ENCODE results near the gene GTF2A2.
"Not testable (repeated sequence)": the region's sequence is repeated elsewhere in the genome, so short reads cannot be mapped to it uniquely, and the experiment has no call there.

The GTF2A2 gene

DNA sequence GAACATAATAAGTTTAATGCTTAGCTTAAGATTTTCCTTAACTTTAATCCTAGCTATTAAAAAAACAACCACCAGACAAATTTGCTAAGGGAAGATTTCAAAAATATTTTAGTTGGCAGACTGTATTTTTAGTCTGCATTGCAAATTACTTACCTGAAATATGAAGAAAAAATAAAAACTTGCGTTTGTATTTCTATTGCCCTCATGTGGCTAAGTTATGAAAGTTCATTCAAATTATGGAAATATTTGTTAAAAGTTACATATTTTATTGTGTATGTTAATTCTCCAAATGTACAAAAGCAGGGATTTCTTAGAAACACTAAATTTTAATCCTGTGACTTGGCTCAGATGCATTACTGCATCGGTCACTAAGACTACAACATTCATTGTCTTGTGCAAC, 15.0 kb downstream of the GTF2A2 start:
- no peak overlapping the region for H3K4me2 ChIP-seq (ENCODE audit: low read depth, low read length, poor library complexity, severe bottlenecking)
- no peaks in the 10 kb centered on the region for H3K79me2 ChIP-seq (ENCODE audit: insufficient read depth, low read length)
- H3K9me2 ChIP-seq (replicated peaks; ENCODE audit: insufficient read depth, low read length), result no peaks in the 10 kb centered on the region
- peak; percentile 28 for TF ChIP-seq CTCF (IDR thresholded peaks at IDR 0.05; ENCODE audit: insufficient read depth, low read length, poor library complexity, severe bottlenecking)
- TF ChIP-seq EZH2phosphoT487 (conservative IDR thresholded peaks at IDR 0.05; ENCODE audit: low read length), result no peak
- no peaks in the 10 kb centered on the region for H3K9me3 ChIP-seq (ENCODE audit: insufficient read depth, low read length)
- no peak overlapping the region for H3K9ac ChIP-seq (ENCODE audit: low read length)
- H3K36me3 ChIP-seq (ENCODE audit: low read length), result peaks cover 21% of the 10 kb centered on the region; the same call in 1 of the 2 replicates
- H3F3A ChIP-seq (ENCODE audit: insufficient read depth), result peaks cover 8% of the 10 kb centered on the region
- 0 out of 2 replicates have a peak, but pooled peaks cover 3% of the 10 kb centered on the region for H4K20me1 ChIP-seq (ENCODE audit: low read depth, low read length)
- H2AFZ ChIP-seq (ENCODE audit: low read depth, low read length, severe bottlenecking), result no peak overlapping the region
- no peak overlapping the region for H3K4me3 ChIP-seq (ENCODE audit: insufficient read depth, low read length, poor library complexity, severe bottlenecking)
- H3K27ac ChIP-seq (ENCODE audit: low read depth, low read length), result no peak overlapping the region
- H3K27me3 ChIP-seq (ENCODE audit: low read length), result no peaks in the 10 kb centered on the region

GRCh38 chr15:59637507-59637906, 19.8 kb downstream of the GTF2A2 start:
- H3K9me2 ChIP-seq (replicated peaks; ENCODE audit: insufficient read depth, low read length); H2AFZ ChIP-seq (ENCODE audit: low read depth, low read length, severe bottlenecking); H3K4me3 ChIP-seq (ENCODE audit: insufficient read depth, low read length, poor library complexity, severe bottlenecking); H3K79me2 ChIP-seq (ENCODE audit: insufficient read depth, low read length); H3K9me3 ChIP-seq (ENCODE audit: insufficient read depth, low read length); H3K27ac ChIP-seq (ENCODE audit: low read depth, low read length); H4K20me1 ChIP-seq (ENCODE audit: low read depth, low read length); H3K4me2 ChIP-seq (ENCODE audit: low read depth, low read length, poor library complexity, severe bottlenecking); H3K27me3 ChIP-seq (ENCODE audit: low read length); H3K9ac ChIP-seq (ENCODE audit: low read length); H3F3A ChIP-seq (ENCODE audit: insufficient read depth): not testable (repeated sequence)
- H3K36me3 ChIP-seq (ENCODE audit: low read length), result peaks cover 16% of the 10 kb centered on the region; the same call in 1 of the 2 replicates

DNA sequence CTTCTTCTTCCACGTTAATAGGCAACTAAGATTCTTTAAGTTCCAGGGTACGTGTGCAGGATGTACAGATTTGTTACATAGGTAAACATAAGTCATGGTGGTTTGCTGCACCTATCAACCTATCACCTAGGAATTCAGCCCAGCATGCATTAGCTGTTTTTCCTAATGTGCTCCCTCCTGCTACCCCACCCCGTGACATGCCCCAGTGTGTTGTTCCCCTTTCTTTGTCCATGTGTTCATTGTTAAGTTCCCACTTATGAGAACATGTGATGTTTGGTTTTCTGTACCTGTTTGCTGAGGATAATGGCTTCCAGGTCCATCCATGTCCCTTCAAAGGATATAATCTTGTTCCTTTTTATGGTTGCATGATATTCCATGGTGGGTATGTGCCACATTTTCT, 21.1 kb downstream of the GTF2A2 start:
- no peak overlapping the region for H3K4me2 ChIP-seq (ENCODE audit: low read depth, low read length, poor library complexity, severe bottlenecking)
- no peaks in the 10 kb centered on the region for H3F3A ChIP-seq (ENCODE audit: insufficient read depth)
- H3K9me2 ChIP-seq (replicated peaks; ENCODE audit: insufficient read depth, low read length), result no peaks in the 10 kb centered on the region
- no peaks in the 10 kb centered on the region for H3K27me3 ChIP-seq (ENCODE audit: low read length)
- no peaks in the 10 kb centered on the region for H4K20me1 ChIP-seq (ENCODE audit: low read depth, low read length)
- H3K9ac ChIP-seq (ENCODE audit: low read length), result no peak overlapping the region
- H3K9me3 ChIP-seq (ENCODE audit: insufficient read depth, low read length), result no peaks in the 10 kb centered on the region
- H3K4me3 ChIP-seq (ENCODE audit: insufficient read depth, low read length, poor library complexity, severe bottlenecking), result no peak overlapping the region
- TF ChIP-seq EZH2phosphoT487 (conservative IDR thresholded peaks at IDR 0.05; ENCODE audit: low read length) (no peak), CTCF (IDR thresholded peaks at IDR 0.05; ENCODE audit: insufficient read depth, low read length, poor library complexity, severe bottlenecking) (no peak)
- H3K36me3 ChIP-seq (ENCODE audit: low read length), result peaks cover 6% of the 10 kb centered on the region; the same call in 1 of the 2 replicates
- no peaks in the 10 kb centered on the region for H3K79me2 ChIP-seq (ENCODE audit: insufficient read depth, low read length)
- H3K27ac ChIP-seq (ENCODE audit: low read depth, low read length), result no peak overlapping the region
- no peak overlapping the region for H2AFZ ChIP-seq (ENCODE audit: low read depth, low read length, severe bottlenecking)

DNA sequence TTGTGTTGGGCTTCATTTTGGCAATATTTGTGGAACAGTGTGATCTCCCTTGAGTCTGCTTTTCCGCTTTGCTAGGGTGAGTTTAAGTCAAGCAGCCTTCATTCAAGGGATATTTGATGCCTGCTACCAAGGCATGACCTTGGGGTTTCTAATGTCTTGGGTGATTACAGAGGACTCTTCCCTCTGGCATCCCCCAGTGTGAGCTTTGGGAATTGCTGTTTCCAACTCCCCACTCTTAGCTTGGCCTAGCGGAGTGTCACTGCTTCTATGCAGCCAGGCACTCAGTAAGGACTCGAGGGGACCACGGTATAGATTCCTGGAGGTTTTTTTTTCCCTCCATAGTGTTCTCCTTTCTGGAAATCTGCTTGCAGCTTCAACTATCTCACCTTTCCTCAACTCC, 24.6 kb downstream of the GTF2A2 start:
- no peak overlapping the region for H3K9ac ChIP-seq (ENCODE audit: low read length)
- H3K4me2 ChIP-seq (ENCODE audit: low read depth, low read length, poor library complexity, severe bottlenecking), result no peak overlapping the region
- H3F3A ChIP-seq (ENCODE audit: insufficient read depth), result no peaks in the 10 kb centered on the region
- H3K36me3 ChIP-seq (ENCODE audit: low read length), result no peaks in the 10 kb centered on the region
- no peaks in the 10 kb centered on the region for H3K9me2 ChIP-seq (replicated peaks; ENCODE audit: insufficient read depth, low read length)
- no peak overlapping the region for H3K4me3 ChIP-seq (ENCODE audit: insufficient read depth, low read length, poor library complexity, severe bottlenecking)
- H3K27me3 ChIP-seq (ENCODE audit: low read length), result no peaks in the 10 kb centered on the region
- no peaks in the 10 kb centered on the region for H3K79me2 ChIP-seq (ENCODE audit: insufficient read depth, low read length)
- H3K9me3 ChIP-seq (ENCODE audit: insufficient read depth, low read length), result no peaks in the 10 kb centered on the region
- H3K27ac ChIP-seq (ENCODE audit: low read depth, low read length), result no peak overlapping the region
- H4K20me1 ChIP-seq (ENCODE audit: low read depth, low read length), result no peaks in the 10 kb centered on the region
- no peak for TF ChIP-seq CTCF (IDR thresholded peaks at IDR 0.05; ENCODE audit: insufficient read depth, low read length, poor library complexity, severe bottlenecking)
- no peak for TF ChIP-seq EZH2phosphoT487 (conservative IDR thresholded peaks at IDR 0.05; ENCODE audit: low read length)
- H2AFZ ChIP-seq (ENCODE audit: low read depth, low read length, severe bottlenecking), result no peak overlapping the region
